ENCODE results near the gene SRCIN1. TPM values are rescaled to one million over a fixed set of nuclear protein-coding genes. Genes with fewer than 3 reads are reported as not detected.

Gene SRCIN1
- total and polyA plus RNA-seq, 4 donors = 0.38 to 0.99 (median 0.63) TPM

- H3K4me1 ChIP-seq (ENCODE audit: control insufficient read depth in 1 of 2, insufficient read depth in 2 of 2, low read length in 2 of 2) = no peaks in the 10 kb centered on the region
- intact Hi-C loops (cut with DNase I) = no loop called here
- DNase-seq (no peak), ATAC-seq (ENCODE audit: low FRiP score) (no peak)
- H3K36me3 ChIP-seq (ENCODE audit: control insufficient read depth in 1 of 2, insufficient read depth in 2 of 2, low read length in 1 of 2) = no peaks in the 10 kb centered on the region
- no peaks in the 10 kb centered on the region for H3K27me3 ChIP-seq (ENCODE audit: control insufficient read depth in 1 of 2, insufficient read depth in 2 of 2, low read length in 1 of 2)
- no peak overlapping the region for H3K4me3 ChIP-seq (ENCODE audit: low read length in 2 of 2)
- 90 to 93% methylated on average over 1 of the region's 1 CpG for WGBS, 2 donors
- no peaks in the 10 kb centered on the region for H3K9me3 ChIP-seq (ENCODE audit: control insufficient read depth, low read length)
- no peak overlapping the region for H3K27ac ChIP-seq (ENCODE audit: low read depth in 1 of 2, low read length in 2 of 2)
Measured at GRCh38 chr17:38597375-38597774, 8.4 kb downstream of the SRCIN1 start.

- Histone ChIP-seq H3K4me3 (ENCODE audit: low read length in 2 of 2) (no peak overlapping the region), H3K27me3 (ENCODE audit: control insufficient read depth in 1 of 2, insufficient read depth in 2 of 2, low read length in 1 of 2) (no peaks in the 10 kb centered on the region), H3K27ac (ENCODE audit: low read depth in 1 of 2, low read length in 2 of 2) (no peak overlapping the region), H3K9me3 (ENCODE audit: control insufficient read depth, low read length) (no peaks in the 10 kb centered on the region), H3K36me3 (ENCODE audit: control insufficient read depth in 1 of 2, insufficient read depth in 2 of 2, low read length in 1 of 2) (no peaks in the 10 kb centered on the region), H3K4me1 (ENCODE audit: control insufficient read depth in 1 of 2, insufficient read depth in 2 of 2, low read length in 2 of 2) (no peaks in the 10 kb centered on the region)
- intact Hi-C loops (cut with DNase I) = no loop called here
- ATAC-seq (ENCODE audit: low FRiP score) = no peak
- 27 to 44% methylated on average over 2 of the region's 2 CpGs for WGBS, 2 donors
- DNase-seq = no peak
Measured at GRCh38 chr17:38596651-38597050, 9.1 kb downstream of the SRCIN1 start.

GRCh38 chr17:38595892-38596291 lies 9.9 kb downstream of the SRCIN1 start:
- H3K4me1 ChIP-seq (ENCODE audit: control insufficient read depth in 1 of 2, insufficient read depth in 2 of 2, low read length in 2 of 2) = no peaks in the 10 kb centered on the region
- 18 to 41% methylated on average over 6 to 9 of the region's 9 CpGs for WGBS, 2 donors
- H3K27ac ChIP-seq (ENCODE audit: low read depth in 1 of 2, low read length in 2 of 2) = no peak overlapping the region
- no peaks in the 10 kb centered on the region for H3K27me3 ChIP-seq (ENCODE audit: control insufficient read depth in 1 of 2, insufficient read depth in 2 of 2, low read length in 1 of 2)
- H3K4me3 ChIP-seq (ENCODE audit: low read length in 2 of 2) = no peak overlapping the region
- ATAC-seq (ENCODE audit: low FRiP score) (no peak), DNase-seq (no peak)
- H3K36me3 ChIP-seq (ENCODE audit: control insufficient read depth in 1 of 2, insufficient read depth in 2 of 2, low read length in 1 of 2) = no peaks in the 10 kb centered on the region
- H3K9me3 ChIP-seq (ENCODE audit: control insufficient read depth, low read length) = no peaks in the 10 kb centered on the region
- intact Hi-C loops (cut with DNase I) = no loop called here

- intact Hi-C loops (cut with DNase I) = no loop called here
- no peak overlapping the region for H3K27ac ChIP-seq (ENCODE audit: low read depth in 1 of 2, low read length in 2 of 2)
- ATAC-seq (ENCODE audit: low FRiP score) (no peak), DNase-seq (no peak)
- 52 to 53% methylated on average over 13 of the region's 13 CpGs for WGBS, 2 donors
- no peaks in the 10 kb centered on the region for H3K9me3 ChIP-seq (ENCODE audit: control insufficient read depth, low read length)
- H3K4me3 ChIP-seq (ENCODE audit: low read length in 2 of 2) = no peak overlapping the region
- H3K36me3 ChIP-seq (ENCODE audit: control insufficient read depth in 1 of 2, insufficient read depth in 2 of 2, low read length in 1 of 2) = no peaks in the 10 kb centered on the region
- no peaks in the 10 kb centered on the region for H3K4me1 ChIP-seq (ENCODE audit: control insufficient read depth in 1 of 2, insufficient read depth in 2 of 2, low read length in 2 of 2)
- no peaks in the 10 kb centered on the region for H3K27me3 ChIP-seq (ENCODE audit: control insufficient read depth in 1 of 2, insufficient read depth in 2 of 2, low read length in 1 of 2)
Measured at GRCh38 chr17:38594152-38594551, 11.6 kb downstream of the SRCIN1 start.

GRCh38 chr17:38592487-38592886 lies 13.3 kb downstream of the SRCIN1 start:
- H3K36me3 ChIP-seq (ENCODE audit: control insufficient read depth in 1 of 2, insufficient read depth in 2 of 2, low read length in 1 of 2) = no peaks in the 10 kb centered on the region
- H3K9me3 ChIP-seq (ENCODE audit: control insufficient read depth, low read length) = no peaks in the 10 kb centered on the region
- DNase-seq (no peak), ATAC-seq (ENCODE audit: low FRiP score) (no peak)
- intact Hi-C loops (cut with DNase I) = no loop called here
- no peaks in the 10 kb centered on the region for H3K4me1 ChIP-seq (ENCODE audit: control insufficient read depth in 1 of 2, insufficient read depth in 2 of 2, low read length in 2 of 2)
- no peak overlapping the region for H3K27ac ChIP-seq (ENCODE audit: low read depth in 1 of 2, low read length in 2 of 2)
- H3K27me3 ChIP-seq (ENCODE audit: control insufficient read depth in 1 of 2, insufficient read depth in 2 of 2, low read length in 1 of 2) = no peaks in the 10 kb centered on the region
- no peak overlapping the region for H3K4me3 ChIP-seq (ENCODE audit: low read length in 2 of 2)

- no peak for DNase-seq
- Histone ChIP-seq H3K9me3 (ENCODE audit: control insufficient read depth, low read length) (no peaks in the 10 kb centered on the region), H3K27me3 (ENCODE audit: control insufficient read depth in 1 of 2, insufficient read depth in 2 of 2, low read length in 1 of 2) (no peaks in the 10 kb centered on the region), H3K4me3 (ENCODE audit: low read length in 2 of 2) (no peak overlapping the region), H3K27ac (ENCODE audit: low read depth in 1 of 2, low read length in 2 of 2) (no peak overlapping the region), H3K36me3 (ENCODE audit: control insufficient read depth in 1 of 2, insufficient read depth in 2 of 2, low read length in 1 of 2) (no peaks in the 10 kb centered on the region), H3K4me1 (ENCODE audit: control insufficient read depth in 1 of 2, insufficient read depth in 2 of 2, low read length in 2 of 2) (no peaks in the 10 kb centered on the region)
- intact Hi-C loops (cut with DNase I) = no loop called here
- 70 to 74% methylated on average over 5 of the region's 5 CpGs for WGBS, 2 donors
- no peak for ATAC-seq (ENCODE audit: low FRiP score)
Measured at GRCh38 chr17:38591759-38592241, 14.0 kb downstream of the SRCIN1 start.

- Histone ChIP-seq H3K27ac (ENCODE audit: low read depth in 1 of 2, low read length in 2 of 2) (no peak overlapping the region), H3K36me3 (ENCODE audit: control insufficient read depth in 1 of 2, insufficient read depth in 2 of 2, low read length in 1 of 2) (no peaks in the 10 kb centered on the region), H3K27me3 (ENCODE audit: control insufficient read depth in 1 of 2, insufficient read depth in 2 of 2, low read length in 1 of 2) (no peaks in the 10 kb centered on the region), H3K4me1 (ENCODE audit: control insufficient read depth in 1 of 2, insufficient read depth in 2 of 2, low read length in 2 of 2) (no peaks in the 10 kb centered on the region), H3K4me3 (ENCODE audit: low read length in 2 of 2) (no peak overlapping the region), H3K9me3 (ENCODE audit: control insufficient read depth, low read length) (no peaks in the 10 kb centered on the region)
- 70 to 77% methylated on average over 6 of the region's 6 CpGs for WGBS, 2 donors
- no peak for DNase-seq
- no peak for ATAC-seq (ENCODE audit: low FRiP score)
- intact Hi-C loops (cut with DNase I) = no loop called here
Measured at GRCh38 chr17:38590988-38591758, 14.6 kb downstream of the SRCIN1 start.

- intact Hi-C loops (cut with DNase I) = no loop called here
- Histone ChIP-seq H3K4me3 (ENCODE audit: low read length in 2 of 2) (no peak overlapping the region), H3K27me3 (ENCODE audit: control insufficient read depth in 1 of 2, insufficient read depth in 2 of 2, low read length in 1 of 2) (no peaks in the 10 kb centered on the region), H3K9me3 (ENCODE audit: control insufficient read depth, low read length) (no peaks in the 10 kb centered on the region), H3K27ac (ENCODE audit: low read depth in 1 of 2, low read length in 2 of 2) (no peak overlapping the region), H3K4me1 (ENCODE audit: control insufficient read depth in 1 of 2, insufficient read depth in 2 of 2, low read length in 2 of 2) (no peaks in the 10 kb centered on the region), H3K36me3 (ENCODE audit: control insufficient read depth in 1 of 2, insufficient read depth in 2 of 2, low read length in 1 of 2) (no peaks in the 10 kb centered on the region)
- DNase-seq (no peak), ATAC-seq (ENCODE audit: low FRiP score) (no peak)
- 72 to 78% methylated on average over 10 of the region's 10 CpGs for WGBS, 2 donors
Measured at GRCh38 chr17:38589462-38590114, 16.2 kb downstream of the SRCIN1 start.

- H3K36me3 ChIP-seq (ENCODE audit: control insufficient read depth in 1 of 2, insufficient read depth in 2 of 2, low read length in 1 of 2) = no peaks in the 10 kb centered on the region
- H3K27ac ChIP-seq (ENCODE audit: low read depth in 1 of 2, low read length in 2 of 2) = no peak overlapping the region
- H3K27me3 ChIP-seq (ENCODE audit: control insufficient read depth in 1 of 2, insufficient read depth in 2 of 2, low read length in 1 of 2) = no peaks in the 10 kb centered on the region
- H3K4me3 ChIP-seq (ENCODE audit: low read length in 2 of 2) = no peak overlapping the region
- DNase-seq (no peak), ATAC-seq (ENCODE audit: low FRiP score) (no peak)
- H3K9me3 ChIP-seq (ENCODE audit: control insufficient read depth, low read length) = no peaks in the 10 kb centered on the region
- WGBS, 2 donors = 81 to 82% methylated on average over 9 of the region's 9 CpGs
- intact Hi-C loops (cut with DNase I) = no loop called here
- no peaks in the 10 kb centered on the region for H3K4me1 ChIP-seq (ENCODE audit: control insufficient read depth in 1 of 2, insufficient read depth in 2 of 2, low read length in 2 of 2)
Measured at GRCh38 chr17:38588788-38589174, 17.0 kb downstream of the SRCIN1 start.

All from aorta (tissue), 5 donors.